Inferior parietal cortex (tissue), 1 donor: Measurements from ENCODE around the gene ABAT.
"Not testable (repeated sequence)": the region's sequence is repeated elsewhere in the genome, so short reads cannot be mapped to it uniquely, and the experiment has no call there.

ENCODE experiments used
- DNase-seq: peaks from one replicate; pipeline ENCODE4 v3.0.0-alpha.2; 2016; ENCODE audit errors: extremely low spot score

ABAT gene

DNA sequence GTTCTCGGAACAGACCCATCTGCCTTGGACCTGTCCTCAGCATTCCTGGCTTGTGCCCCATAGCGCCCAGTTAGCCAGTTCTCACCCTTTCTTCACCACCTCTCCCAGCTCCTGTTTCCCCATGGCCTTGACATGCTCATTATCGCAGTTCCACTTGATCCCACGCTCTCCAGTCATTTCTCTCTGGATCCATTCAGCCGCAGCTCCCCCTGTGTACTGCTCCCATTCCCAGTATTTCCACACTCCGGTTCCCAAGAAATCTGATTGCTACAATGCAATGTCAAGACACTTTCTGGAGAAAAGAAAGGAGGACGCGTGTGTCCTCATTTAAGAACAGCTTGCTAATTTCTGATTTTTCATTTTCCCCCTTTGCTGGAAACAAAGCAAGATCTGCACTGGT, 67.7 kb downstream of the ABAT start:
- no peak for DNase-seq

GRCh38 chr16:8748944-8749343, 74.5 kb downstream of the ABAT start:
- not testable (repeated sequence) for DNase-seq

DNA sequence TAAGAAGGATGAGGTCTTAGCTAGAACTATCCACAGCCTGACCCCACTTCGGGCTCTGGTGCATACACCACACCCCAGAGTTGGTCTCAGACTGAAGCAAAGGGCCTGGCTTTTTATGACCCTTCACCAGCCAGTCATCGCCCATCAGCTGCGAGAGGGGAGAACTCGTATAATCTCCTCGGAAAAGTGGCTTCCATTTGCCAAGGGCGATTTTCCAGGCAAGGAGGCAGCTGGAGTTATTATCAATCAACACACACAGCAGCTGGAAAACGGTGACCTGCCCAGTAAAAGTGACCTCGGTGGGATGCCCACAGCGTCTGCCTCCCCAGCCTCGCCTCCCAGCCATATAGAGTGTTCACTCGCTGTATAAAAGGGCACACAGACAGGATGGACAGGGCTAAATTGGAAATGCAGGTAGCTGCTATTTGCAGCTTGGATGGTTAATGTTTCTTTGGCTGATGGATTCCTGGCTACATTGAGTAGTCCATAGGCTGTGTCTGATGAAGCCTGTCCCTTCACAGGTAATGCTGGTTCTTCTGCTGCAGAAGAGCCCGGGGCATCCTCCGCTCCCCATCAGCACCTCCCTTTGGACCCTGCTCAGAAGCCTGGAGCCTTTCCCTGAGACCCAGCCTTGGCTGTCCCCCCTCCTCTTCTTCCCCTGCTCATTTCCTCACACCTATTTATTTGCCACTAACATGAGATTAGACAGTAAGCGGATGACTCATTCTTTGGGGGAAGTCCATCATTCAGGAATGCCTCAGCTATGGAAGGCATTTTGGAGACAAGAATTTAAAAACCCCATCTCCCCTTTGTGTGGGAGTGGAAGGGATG, 77.3 kb downstream of the ABAT start:
- DNase-seq: no peak

DNA sequence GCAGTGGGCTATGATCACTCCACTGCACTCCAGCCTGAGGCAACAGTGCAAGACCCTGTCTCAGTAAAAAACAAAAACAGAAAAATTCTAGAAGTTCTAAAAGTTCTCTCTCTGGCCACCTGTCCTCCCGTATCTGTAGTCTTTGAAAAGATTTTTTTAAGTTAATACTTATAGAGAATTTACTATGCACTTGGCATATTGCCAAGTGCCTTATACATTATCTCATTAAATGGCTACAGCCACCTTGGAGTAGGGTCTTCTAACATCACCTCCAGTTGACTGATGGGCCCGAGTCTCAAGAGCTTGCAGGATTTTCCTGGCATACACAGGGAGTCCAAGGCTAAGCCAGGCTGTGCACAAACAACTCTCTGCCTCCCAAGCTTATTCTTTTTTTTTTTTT, 78.3 kb downstream of the ABAT start:
- DNase-seq: no peak

- no peak for DNase-seq
Observed at GRCh38 chr16:8753416-8754054, 79.1 kb downstream of the ABAT start.

GRCh38 chr16:8756755-8757154, 82.3 kb downstream of the ABAT start:
- DNase-seq: no peak

- DNase-seq: no peak
Observed at GRCh38 chr16:8758022-8758421, 83.6 kb downstream of the ABAT start.

- no peak for DNase-seq
Observed at GRCh38 chr16:8760021-8760420, 85.6 kb downstream of the ABAT start.

DNA sequence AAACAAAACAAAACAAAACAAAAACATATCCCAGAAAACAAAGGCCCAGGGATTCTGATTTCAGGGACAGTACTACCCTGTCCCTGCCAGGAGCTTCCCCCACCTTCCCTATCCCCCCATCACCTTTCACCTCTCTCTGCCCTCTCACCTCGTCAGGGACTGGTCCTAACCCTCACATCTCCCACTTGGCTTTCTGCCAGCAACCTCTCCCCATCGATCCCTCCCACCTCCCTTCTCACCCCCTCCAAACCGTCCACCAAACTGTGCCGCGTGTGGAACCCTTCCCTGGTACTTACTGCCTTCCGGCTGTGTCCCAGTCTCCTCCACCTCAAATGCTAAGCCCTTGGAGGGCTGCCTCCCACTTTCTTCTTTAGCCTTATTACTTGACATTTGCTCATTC, 86.7 kb downstream of the ABAT start:
- DNase-seq: no peak

- DNase-seq: no peak
Observed at GRCh38 chr16:8762254-8762653, 87.8 kb downstream of the ABAT start.

DNA sequence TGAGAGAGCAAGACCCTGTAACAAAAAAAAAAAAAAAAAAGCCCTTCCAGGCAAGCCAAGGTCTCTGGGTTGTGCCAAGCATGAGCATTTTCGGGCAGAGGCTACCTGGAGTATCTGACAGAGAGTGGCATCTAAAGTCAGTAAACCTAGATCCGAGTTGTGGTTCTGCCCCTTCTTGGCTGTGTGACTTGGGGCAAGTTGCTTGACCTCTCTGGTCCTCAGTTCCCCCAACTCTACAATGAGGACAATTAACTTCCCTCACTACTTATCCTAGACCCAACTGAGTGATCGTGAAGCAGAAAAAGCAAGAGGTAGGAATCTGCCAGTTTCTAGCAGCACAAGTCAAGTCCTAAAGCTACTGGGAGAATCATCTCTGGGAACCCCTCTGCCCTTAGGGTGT, 88.7 kb downstream of the ABAT start:
- DNase-seq: no peak

DNA sequence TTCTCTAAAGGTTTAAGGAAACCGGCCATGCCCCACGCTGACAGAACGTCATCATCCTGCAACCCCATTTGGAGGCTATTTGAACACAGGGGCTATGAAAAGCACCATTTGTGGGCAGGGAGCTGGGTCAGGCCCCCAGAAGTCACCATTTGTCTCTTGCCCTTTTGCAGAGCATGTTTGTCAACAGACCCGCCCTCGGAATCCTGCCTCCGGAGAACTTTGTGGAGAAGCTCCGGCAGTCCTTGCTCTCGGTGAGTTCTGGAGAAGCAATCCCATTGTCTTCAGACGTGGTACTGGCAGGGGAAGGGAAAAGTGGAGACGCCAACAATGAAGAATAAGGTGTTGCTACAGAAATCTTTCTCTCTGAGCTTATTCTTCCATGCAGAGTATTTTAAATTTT, 89.5 kb downstream of the ABAT start:
- DNase-seq: no peak

DNA sequence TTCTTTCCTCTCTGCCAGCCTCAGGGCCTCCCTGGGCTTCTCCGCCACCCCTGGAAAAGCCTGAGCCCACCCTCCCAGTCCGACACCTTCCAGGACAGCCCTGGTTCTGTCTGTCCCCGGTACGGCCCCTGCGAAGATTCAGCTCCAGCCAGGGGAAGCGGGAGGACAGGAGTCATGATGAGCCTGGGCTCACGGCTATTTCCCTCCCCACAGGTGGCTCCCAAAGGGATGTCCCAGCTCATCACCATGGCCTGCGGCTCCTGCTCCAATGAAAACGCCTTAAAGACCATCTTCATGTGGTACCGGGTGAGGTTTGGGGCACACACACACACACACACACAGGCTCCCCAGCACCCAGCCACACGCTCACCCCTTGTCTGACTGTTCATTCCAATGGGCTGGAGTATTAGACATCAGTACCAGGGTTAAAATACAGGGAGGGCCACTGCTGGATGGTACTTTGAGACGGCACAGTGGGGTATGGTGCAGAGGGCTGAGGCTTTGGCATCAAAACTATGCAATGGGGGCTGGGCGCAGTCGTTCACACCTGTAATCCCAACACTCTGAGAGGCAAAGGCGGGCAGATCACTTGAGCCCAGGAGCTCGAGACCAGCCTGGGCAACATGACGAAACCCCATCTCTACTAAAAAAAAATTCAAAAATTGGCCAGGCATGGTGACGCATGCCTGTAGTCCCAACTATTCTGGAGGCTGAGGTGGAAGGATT, 90.3 kb downstream of the ABAT start:
- DNase-seq: no peak

DNA sequence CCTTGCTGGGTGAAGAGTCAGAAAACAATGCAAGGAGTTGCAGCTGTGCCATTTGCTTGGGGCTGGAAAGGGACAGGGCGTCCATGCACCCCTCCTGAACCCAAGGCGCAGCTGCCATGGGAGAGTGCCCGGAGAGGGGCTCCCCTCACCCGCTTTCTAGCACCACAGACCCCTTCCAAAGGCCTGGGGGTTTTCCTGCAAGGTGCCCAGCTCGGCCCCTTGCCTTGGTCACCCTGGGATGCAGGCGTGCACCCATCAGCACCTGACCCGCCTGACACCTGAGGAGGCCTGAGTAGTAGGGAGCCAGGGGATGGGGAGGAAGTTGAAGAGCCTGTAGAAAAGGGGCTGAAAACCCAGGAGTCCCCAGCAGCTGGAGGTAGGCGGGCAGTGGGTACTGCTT, 92.8 kb downstream of the ABAT start:
- no peak for DNase-seq

DNA sequence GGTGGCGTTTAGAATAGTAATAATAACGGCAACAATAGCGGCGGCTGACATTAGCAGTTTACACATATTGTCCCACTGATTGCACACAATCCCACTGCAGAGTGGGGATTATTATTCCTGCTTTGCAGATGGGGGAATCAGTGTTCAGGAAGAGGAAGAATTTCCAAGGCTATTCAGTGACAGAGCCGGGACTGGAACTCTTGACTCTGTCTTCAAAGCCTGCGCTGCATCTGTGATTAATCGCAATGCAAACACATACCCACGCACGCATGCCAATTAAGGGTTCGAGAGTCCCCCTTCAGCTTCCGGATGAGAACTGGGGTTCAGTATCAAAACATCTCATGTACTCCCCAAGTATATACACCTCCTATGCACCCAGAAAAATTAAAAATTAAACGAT, 93.9 kb downstream of the ABAT start:
- DNase-seq: no peak

DNA sequence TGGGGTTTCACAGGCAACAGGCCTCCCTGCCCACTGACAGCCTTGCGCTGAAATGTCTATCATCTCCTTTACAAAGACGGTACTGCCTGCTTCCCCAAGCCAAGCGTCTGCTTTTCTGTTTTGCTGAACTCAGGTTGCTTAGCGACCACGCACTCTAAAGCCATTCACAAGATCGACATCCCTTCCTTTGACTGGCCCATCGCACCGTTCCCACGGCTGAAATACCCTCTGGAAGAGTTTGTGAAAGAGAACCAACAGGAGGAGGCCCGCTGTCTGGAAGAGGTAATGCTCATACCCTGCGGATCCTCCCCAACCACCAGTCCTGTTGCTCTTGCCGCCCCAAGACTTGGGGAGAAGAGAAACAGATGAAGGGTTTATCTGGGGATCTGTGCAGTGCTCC, 94.3 kb downstream of the ABAT start:
- no peak for DNase-seq

DNA sequence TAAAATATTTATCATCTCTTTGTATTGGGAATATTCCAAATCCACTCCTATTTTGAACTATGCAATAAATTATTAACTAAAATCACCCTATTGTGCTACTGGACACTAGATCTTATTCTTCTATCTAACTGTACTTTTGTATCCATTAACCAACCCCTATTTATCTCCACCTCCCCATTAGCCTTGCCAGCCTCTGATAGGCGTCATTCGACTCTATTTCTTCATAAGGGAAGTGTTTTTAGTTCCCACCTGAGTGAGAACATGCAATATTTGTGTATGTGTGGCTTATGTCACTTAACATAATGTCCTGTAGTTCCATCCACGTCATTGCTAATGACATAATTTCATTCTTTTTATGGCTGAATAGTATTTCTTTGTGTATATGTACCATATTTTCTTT, 99.1 kb downstream of the ABAT start:
- DNase-seq: no peak

GRCh38 chr16:8774208-8774607, 99.8 kb downstream of the ABAT start:
- DNase-seq: no peak

- no peak for DNase-seq
Observed at GRCh38 chr16:8775359-8775758, 100.9 kb downstream of the ABAT start.

DNA sequence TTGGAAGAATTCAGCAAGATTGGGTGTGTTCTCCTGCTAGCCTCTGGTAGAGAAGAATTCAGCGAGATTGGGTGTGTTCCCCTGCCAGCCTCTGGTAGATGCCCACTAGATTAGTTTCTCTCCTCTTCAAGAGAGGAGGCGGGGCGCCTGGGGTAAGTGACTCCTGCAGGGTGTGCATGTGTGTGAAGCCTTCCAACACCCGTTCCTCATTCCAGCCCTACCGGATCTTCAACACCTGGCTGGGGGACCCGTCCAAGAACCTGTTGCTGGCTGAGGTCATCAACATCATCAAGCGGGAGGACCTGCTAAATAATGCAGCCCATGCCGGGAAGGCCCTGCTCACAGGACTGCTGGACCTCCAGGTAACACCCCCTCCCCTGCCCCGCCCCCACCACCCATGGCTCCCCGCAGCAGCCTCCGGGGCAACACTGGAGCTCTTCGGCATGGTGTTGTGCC, 101.7 kb downstream of the ABAT start:
- DNase-seq: no peak

- DNase-seq: no peak
Observed at GRCh38 chr16:8777217-8777616, 102.8 kb downstream of the ABAT start.

DNA sequence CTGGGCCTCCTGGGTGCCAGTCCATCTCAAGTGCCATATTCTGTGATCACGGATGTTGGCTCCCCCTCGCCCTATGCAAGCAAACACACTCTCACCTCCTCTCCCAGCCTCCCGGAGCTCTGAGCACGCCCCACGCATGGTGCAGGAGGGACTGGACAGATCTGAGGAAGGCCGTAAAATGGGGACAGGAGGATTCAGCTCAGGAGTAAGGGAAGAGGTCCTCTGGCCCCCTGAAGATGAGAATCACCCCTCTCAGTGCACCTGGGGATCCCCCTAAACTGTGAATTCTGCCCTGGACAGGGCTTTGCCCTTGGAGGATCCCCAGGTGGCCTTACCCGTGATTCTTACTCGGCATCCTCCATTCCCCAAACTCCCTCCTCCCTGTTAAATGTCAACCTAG, 107.4 kb downstream of the ABAT start:
- DNase-seq: no peak

GRCh38 chr16:8782673-8783072, 108.3 kb downstream of the ABAT start:
- no peak for DNase-seq
